HPDE6-E6E7 (cell line): ENCODE results near the gene CEMIP.
"Not testable (repeated sequence)": the region's sequence is repeated elsewhere in the genome, so short reads cannot be mapped to it uniquely, and the experiment has no call there.

Experiments
- DNase-seq: peaks from one replicate; pipeline ENCODE4 v3.0.0; 2011; ENCODE audit warnings: missing footprints; ENCODE audit errors: extremely low spot score

CEMIP gene

DNA sequence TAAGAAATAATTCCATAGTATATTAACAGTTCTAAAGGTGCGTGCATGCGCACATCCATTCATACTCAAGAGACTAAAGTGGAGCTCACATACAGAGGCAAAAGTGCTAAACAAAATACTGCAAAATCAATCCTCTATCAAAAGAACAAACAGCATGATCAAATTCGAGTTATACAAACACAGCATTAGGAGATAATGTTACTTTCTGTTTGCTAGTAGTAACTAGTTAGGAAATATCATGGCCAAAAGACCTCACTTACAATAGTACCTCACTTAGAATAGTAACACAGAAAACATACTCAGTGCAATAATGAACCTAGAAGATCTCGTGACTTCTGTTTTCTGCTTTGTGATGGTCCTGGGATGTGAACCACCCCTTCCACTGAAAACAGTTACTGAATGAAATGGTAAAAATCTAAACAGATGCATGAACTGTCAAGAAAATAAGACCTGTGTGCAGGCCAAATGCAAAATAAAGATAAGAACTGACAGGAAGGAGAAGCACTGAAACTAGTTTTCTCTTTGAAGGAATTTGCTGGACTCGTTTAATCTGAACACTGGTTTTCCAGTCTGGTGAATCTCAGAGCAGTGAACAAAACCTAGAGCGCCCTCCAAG, 20.9 kb upstream of the CEMIP start:
- no peak for DNase-seq

DNA sequence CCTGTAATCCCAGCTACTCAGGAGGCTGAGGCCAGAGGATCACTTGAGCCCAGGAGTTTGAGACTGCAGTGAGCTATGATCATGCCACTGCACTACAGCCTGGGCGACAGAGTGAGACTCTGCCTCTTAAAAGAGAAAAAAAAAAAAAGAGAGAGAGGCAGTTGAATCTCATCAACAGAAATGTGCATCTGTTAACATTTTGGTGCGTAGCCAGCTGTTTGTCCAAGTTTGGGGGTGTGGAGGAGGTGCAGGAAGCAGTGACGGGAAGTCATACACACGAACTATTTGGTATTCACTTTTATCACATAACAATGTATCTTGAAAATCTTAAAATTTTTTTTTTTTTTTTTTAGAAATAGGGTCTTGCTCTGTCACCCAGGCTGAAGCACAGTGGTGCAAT, 18.2 kb upstream of the CEMIP start:
- DNase-seq: no peak

DNA sequence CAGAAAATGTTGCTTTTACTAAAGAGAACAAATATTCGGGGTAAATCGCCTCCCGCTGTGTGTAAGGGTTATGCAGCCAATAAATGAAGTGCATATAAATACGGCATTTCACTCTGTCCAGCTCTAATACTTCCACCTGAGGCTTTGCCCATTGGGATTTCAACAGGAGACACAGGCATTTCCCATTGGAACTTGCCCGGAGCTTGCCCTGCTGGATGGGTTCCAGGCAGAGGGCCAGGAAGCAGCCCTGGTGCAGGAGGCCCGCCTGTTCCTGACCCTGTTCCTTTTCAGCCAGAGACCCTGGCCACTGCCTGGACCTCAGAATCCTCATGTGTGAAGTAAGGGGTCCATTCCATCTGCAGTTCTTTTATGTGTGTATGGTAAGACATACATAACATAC, 17.4 kb upstream of the CEMIP start:
- no peak for DNase-seq

DNA sequence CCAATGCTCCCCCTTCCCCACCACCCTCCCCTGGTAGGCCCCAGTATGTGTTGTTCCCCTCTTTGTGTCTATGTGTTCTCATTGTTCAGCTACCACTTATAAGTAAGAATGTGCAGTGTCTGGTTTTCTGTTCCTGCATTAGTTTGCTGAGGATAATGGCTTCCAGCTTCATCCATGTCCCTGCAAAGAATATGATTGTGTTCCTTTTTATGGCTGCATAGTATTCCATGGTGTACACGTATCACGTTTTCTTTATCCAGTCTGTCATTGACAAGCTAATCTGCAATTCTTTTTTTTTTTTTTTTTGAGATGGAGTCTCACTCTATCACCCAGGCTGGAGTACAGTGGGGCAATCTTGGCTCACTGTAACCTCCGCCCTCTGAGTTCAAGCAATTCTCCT, 15.9 kb upstream of the CEMIP start:
- not testable (repeated sequence) for DNase-seq

DNA sequence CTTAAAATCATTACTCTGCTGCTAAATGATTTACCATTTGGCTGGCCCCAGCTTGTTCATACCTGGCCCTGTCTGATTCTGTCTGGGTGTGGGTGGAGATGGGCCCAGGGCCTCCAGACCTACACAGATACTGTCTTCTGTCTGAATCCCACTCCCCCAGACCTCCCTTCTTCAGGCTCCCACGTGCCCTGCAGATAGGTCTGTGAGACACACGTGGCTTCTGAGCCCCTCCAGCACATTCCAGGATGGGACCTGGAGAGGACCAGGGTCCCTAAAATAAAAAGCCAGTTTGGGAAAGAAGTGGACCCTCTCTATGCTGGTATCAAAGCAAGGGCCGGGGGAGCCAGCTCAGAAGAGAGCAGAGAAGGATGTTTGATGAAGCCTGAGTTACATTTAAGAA, 14.6 kb upstream of the CEMIP start:
- DNase-seq: no peak

DNA sequence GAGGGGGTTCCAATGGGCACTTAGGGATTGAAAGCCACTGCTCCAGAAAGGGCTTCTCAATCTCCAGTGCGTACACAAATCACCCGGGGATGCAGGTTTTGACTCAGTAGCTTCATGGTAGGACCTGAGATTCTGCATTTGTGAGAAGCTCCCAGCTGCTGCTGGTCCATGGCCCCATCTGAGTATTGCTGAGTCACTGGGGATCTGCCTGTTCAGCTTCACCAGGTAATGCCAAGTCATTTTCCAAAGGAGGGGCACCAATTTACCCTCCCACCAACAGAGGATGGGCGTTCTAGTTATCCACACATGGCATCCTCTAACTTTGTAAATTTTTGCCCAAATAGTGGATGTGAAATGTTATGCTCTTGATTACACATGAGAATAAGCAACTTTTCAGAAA, 12.9 kb upstream of the CEMIP start:
- DNase-seq: no peak

DNA sequence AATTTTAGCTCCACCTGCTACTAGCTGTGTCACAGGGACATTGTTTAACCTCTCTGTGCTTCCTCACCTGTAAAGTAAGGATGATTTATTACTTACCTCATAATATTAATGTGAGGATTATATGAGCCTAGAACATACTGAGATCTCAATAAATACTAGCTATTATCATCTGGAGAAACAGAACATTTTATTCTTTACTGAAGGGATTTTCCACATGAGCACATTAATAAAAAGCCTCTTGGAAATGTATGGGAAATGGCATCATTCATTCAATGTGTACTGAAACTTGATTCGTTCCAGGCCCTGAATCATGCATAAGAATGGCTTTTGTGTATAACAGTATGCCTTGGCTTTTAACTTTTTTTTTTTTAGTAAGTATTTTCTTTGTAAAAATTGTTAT, 11.0 kb upstream of the CEMIP start:
- no peak for DNase-seq

DNA sequence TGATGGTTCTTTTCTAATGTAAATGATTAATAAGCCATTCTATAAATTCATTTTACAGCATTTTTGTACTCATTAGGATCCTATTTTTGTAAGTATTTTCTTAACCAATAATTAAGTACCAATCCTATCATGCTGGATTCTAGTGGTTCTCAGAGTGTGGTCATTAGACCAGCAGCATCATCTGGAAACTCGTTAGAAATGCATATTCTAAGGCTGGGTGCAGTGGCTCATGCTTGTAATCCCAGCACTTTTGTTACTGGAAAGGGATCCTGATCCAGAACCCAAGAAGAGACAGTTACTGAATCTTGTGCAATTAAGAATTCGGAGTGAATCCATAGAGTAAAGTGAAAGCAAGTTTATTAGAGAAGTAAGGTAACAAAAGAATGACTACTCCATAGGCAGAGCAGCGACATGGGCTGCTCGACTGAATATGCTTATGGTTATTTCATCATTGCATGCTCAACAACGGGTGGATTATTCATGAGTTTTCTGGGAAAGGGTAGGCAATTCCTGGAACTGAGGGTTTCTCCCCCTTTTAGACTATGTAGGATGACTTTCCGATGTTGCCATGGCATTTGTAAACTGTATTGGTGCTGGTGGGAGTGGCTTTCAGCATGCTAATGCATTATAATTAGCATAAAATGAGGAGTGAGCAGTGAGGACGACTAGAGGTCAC, 9.9 kb upstream of the CEMIP start:
- DNase-seq: no peak

DNA sequence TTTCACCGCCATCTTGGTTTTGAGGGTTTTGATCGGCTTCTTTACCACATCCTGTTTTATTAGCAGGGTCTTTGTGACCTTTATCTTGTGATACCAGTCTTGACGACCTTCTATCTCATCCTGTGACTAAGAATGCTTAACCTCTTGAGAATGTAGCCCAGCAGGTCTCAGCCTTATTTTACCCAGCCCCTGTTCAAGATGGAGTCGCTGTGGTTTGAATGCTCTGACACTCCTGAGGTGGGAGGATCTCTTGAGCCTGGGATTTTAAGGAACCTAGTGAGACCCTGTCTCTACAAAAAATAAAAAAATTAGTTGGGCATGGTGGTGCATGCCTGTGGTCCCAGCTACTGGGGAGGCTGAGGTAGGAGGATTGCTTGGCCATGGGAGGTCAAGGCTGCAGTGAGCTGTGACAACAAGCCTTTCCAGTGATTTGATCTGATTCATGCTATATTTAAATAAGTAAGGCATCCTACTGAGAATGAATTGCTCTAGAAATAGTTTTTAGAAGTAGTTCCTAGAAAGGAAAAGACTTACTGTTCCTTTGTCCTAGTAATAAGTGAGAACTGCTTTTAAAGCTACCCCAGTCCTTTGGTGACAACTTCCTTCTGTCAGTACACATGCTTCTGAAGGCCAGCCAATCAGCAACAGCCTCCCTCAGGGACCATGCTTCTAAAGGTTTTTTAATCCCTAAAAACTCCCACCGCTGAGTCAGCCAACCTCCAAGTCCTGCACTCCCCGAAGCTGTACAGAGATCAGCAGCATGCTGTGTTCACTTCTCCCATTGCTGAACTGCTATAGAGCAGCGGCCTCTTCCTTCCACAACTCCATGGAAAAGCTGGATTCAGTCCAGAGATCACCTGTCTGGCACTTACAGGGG, 9.1 kb upstream of the CEMIP start:
- no peak for DNase-seq

DNA sequence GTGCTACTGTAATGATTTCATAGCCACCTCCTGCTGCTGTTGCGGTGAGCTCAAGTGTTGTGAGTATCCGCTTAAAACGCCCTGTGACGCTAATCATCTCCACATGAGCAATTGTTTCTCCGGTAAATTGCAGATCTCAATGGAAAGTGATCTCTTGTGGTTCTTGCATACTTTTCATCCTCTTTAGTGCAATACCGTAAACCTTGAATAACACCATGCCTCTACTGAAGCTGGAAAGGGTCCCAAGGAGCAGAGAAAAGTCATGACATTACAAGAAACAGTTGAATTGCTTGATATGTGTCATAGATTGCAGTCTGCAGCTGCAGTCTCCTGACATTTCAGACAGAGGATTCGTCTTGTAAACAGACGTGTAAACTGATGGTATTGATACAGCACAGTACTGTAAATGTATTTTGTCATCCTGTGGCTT, 6.0 kb upstream of the CEMIP start:
- DNase-seq: no peak

DNA sequence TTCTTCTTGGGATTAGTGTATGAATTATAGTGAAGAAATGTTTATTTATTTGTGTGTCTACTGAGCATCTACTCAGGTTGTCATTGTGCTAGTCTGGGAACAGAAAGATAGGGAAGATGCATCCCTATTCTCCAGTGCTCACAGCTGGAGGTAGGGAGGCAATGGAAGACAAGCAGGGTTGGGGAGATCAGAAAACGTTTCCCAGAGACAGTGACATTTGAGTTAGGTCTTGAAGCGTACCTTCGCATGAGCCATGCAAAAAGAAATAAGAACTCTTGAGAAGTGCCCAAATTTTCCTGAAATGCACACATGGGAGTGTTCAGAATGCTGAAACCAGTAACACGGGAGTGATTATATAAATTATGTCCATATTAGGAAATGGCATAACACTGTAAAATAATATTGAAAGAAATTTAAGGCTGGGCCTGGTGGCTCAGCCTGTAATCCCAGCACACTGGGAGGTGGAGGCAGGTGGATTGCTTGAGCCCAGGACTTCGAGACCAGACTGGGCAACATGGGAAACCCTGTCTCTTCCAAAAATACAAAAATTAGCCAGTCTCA, 5.3 kb upstream of the CEMIP start:
- DNase-seq: no peak

DNA sequence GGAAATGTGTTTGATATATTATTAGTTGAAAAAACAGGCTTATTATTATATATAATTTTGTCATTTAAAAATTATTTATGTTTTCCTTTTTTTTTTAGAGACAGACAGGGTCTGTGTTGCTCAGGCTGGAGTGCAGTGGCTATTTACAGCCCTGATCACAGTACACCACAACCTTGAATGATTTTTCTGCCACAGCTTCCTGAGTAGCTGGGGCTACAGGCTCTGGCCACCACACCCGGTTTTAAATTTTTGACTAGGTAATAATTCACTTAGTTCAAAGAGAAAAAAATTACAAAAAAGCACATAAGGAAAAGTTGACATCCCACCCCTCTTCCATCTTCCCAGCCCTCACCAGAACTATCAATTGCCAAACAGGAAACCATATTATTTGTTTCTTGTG, 4.7 kb upstream of the CEMIP start:
- no peak for DNase-seq

DNA sequence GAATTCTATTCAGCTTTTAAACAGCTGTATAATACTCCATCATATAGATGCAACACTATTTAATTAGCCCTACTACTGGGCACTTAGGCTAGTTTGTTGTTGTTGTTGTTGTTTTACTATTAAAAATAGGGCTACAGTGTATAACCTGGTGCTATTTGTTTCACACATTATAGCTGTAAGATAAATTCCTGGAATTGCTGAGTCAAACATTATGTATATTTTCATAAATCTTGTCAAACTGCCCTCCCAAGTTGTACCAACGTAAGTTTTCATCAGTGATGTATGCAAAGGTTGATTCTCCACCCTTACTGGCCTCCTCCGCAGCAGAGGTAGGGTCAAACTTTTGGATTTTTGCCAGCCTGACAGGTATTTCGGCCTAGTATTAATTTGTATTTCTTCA, 3.8 kb upstream of the CEMIP start:
- DNase-seq: no peak

DNA sequence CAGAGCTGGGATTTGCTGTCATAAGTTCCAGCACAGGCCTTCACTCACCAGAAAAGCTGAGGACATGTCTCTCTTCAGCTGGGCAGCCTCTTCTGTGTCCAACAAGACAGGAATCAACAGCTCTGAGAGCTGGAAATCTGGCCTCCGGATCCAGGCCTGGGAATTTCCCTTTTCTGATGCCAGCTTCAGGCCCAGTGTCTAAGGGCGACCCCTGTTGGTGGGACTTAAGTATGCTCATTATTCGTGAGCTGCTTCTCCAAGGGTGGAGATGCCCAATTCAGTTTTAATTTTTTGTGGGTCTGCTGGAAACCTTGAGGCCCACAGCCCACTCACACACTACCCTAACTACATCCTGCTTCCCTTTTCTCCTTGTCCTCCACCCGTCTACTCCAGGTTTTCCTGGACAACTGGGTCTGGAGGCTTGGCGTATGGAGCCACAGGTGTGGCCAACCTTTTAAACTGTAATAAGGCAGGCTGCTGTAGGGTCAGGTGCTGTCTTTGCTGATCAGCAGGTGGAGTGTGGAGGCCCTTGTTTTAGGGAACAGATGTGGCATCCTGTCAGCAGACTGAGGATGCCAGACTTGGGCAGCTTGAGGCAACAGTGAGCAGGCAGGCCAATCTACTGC, 2.6 kb upstream of the CEMIP start:
- no peak for DNase-seq

DNA sequence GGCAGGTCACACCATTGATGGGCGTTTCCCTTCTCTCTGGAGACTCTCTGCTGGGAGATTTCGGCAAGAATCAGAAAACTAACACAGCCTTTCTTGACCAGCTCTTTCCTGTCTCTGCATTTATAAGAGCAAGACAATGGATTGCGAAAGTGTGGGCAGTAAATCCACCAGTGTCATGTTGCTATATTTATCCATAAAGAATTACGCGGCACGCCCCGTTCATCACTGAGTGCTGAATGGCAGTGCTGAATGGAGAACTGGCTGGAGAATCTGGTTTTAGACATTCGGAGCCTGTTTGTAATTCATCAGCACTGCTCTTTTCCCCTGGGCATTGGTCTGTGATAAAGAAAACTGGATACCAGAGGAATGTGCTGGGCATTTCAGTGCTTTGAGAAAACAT, 2.0 kb upstream of the CEMIP start:
- DNase-seq: peak; percentile 66

DNA sequence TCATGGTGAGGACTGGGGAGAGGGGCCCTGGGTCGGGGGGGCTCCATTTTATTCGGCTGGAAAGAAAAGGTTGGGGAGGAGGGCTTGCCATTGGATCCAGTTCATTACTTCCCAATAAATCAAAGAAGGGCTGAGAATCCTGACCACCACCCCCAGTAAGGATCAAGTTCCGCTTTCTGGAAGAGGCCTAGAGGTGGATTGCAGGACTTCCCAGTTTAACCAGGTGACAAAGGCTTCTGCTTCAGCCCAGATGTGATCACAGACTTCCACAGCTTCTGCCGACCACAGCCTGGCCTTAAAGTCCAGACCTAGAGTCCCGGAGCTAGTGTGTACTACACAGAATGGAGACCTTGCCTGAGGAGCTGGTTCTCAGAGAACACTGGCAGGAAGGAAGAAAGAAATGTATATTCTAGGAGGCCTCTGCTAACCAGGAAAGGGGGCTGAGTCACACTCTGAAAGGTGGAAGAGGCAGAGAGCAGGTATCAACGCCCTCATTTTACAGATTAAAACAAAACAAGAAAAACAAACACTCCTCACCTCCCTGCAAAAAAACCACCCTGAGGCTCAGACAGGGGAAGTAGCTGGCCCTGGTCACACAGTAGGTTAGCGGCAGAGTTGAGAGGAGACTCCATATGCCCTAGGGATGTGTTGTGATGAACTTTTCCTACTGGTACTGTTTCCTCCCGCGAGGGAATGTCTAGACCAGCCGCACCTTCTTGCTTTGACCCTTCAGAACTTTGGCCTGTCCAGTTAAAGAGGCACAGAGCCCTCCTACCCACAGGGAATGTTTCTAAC, 1.1 kb upstream of the CEMIP start:
- peak; percentile 65 for DNase-seq

DNA sequence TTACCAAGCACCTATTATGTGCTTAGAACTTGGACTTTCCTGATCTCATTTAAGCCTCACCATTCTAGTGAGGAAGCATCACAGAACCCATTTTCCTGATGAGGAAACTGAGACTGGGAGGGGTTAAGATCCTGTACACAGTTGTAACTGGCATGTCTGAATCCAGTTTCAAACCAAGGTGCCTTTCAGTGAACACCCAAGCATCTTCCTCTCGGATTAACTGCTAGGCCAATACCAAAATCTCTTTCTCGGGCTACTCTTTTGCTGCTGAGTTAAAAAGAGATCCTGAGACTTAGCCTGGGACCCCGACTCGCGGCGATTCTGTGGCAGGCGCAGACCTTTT, 578 bp upstream of the CEMIP start:
- DNase-seq: no peak

DNA sequence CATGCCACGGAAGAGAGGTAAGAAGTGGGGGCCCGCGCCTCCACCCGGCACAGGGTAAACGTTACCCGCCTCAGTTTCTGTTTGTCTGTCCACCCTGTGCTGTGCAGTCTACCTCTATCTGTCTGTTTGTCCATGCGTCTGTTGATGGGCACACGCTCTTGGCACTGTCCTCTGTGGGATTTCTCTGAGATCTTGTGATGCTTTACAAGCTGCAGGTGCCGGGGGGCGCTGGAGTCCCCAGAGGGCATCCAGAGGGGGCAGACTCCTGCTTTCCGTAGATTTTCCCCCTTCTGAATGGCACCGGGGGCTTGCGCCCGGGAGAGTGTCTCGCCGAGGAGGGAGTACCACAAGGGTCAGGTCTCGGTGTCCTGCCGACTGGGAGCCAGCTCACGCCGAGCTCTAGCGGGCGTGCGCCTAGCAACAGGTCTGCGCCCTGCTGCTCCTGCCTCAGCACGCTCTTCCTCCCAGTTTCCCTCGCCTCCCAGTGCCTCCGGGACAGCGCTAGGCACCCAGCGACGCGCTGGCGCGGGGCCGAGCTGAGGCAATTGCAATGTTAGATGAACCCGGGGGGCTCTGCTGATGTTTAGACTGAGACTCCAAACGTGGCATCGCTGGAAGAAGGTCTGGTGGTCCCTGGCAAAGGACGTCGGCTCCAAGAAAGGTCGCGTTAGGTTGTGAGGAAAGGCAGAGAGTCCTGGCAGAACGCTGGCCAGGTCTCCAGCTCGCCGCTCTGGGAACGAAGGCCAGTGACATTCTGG, 667 bp downstream of the CEMIP start:
- peak; percentile 33 for DNase-seq

DNA sequence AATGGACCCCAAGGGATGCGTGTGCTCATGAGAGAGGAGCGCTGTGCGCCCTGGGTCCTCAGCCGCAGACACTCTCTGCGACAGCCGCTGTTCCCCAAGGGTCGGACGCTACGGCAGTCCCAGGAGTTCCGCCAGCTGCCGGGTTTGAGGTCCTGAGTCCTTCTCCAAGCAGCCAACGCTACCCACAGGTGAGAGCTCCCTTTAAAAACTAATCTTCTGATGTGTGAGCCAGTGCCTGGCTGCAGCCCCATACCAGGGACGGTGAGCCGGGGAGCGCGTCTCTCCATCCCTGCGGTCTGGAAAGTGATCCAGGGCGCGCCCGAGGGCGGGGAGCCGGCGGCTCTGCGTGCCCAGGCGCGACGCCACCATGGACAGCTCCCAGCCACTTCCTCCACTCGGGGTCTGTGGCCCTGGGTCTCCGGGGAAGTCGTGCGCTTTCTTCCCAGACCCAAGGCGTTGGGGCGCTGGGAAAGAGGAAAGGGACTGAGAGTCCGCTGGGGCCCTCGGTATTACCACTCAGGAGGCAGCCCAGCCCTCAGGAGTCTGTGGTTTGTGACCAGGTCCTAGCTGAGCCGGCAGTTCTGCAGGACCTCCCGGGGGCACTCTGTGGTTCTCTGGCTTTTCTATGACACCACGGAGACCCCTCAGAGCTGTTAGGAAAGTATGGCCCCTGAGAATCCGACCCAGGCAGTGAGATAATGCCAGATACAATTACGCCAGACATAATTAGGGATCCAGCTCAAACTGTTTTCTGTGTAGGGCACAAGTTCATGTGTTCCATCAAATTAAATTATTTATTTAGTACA, 1.4 kb downstream of the CEMIP start:
- DNase-seq: peak; percentile 37

DNA sequence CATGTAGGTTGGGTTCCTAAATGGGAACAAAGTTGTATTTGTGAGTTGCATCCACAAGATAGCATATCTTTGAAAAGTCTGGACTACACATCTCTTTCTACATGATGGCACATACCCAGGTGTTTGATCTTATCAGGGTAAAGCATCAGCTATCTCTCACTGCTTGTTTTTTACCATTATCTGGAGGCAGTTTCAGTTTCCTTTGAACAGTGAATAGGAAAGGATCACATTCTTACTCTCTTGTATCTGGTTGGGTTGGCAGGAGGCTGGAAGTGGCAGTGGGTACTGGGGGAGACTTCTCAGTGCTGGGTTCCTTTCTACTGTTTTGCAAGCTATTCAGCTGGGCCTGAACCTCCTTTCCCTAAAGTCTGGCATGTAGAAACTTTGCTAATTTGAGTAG, 4.1 kb downstream of the CEMIP start:
- DNase-seq: no peak
